Transverse colon (tissue), 4 donors: ENCODE data around the gene CLDN4. TPM values are rescaled to one million over a fixed set of nuclear protein-coding genes. Genes with fewer than 3 reads are reported as not detected.

Source experiments
- DNase-seq: peaks from one replicate; pipeline ENCODE4 v3.0.0-alpha.2; 2019
- H3K27ac ChIP-seq, 4 donors: fragments of 200-600 bp; sonication (generic); 2 replicates each; pipeline ENCODE4 v1.5.1; 2016 to 2018; ENCODE audit warnings: inconsistent platforms in 4 of 4
- H3K27me3 ChIP-seq: fragments of 200-600 bp; sonication (generic); 2 replicates; pipeline ENCODE4 v1.5.1; 2017; ENCODE audit warnings: inconsistent platforms
- H3K36me3 ChIP-seq, 4 donors: fragments of 200-600 bp; sonication (generic); 2 replicates each; pipeline ENCODE4 v1.5.1; 2017 to 2019; ENCODE audit warnings: inconsistent platforms in 4 of 4
- H3K4me1 ChIP-seq, 4 donors: fragments of 200-600 bp; sonication (generic); 2 replicates each; pipeline ENCODE4 v1.5.1; 2017 to 2020; ENCODE audit warnings: inconsistent platforms in 4 of 4
- H3K4me3 ChIP-seq, 4 donors: fragments of 200-600 bp; sonication (generic); 1 replicate in 1 of 4; 2 replicates in 3 of 4; pipeline versions ENCODE4 v1.5.1 to v1.6.1; 2017 to 2019; ENCODE audit warnings: inconsistent platforms in 4 of 4
- H3K9me3 ChIP-seq, 2 donors: fragments of 200-600 bp; sonication (generic); 2 replicates each; pipeline ENCODE4 v1.5.1; 2017 to 2019; ENCODE audit warnings: inconsistent platforms in 2 of 2
- CTCF ChIP-seq, 5 experiments: fragments of 200-600 bp in 3 of 5; fragments of 450-650 bp in 2 of 5; sonication (generic) in 3 of 5; IDR thresholded peaks; 1 replicate in 2 of 5; 2 replicates in 3 of 5; pipeline ENCODE4 v1.5.1; 2016 to 2017; ENCODE audit warnings: antibody characterized with exemption in 5 of 5, inconsistent platforms in 3 of 5, mild to moderate bottlenecking in 2 of 5, moderate library complexity in 1 of 5
- EP300 ChIP-seq: sonication (generic); formaldehyde crosslinking; IDR thresholded peaks from one replicate; pipeline ENCODE4 v1.6.1; 2017; ENCODE audit warnings: antibody characterized with exemption, low read depth
- POLR2A ChIP-seq: fragments of 450-650 bp; IDR thresholded peaks from one replicate; pipeline ENCODE4 v1.6.1; 2016; ENCODE audit warnings: antibody characterized with exemption, mild to moderate bottlenecking, moderate library complexity
- POLR2AphosphoS5 ChIP-seq, 3 donors: sonication (generic); formaldehyde crosslinking; IDR thresholded peaks; one replicate each; pipeline ENCODE4 v1.6.1; 2016; ENCODE audit warnings: antibody characterized with exemption in 3 of 3
- WGBS, 2 donors: methylation state at CpG; one replicate each; pipeline ENCODE4 v1.1.5; 2018; ENCODE audit warnings: low coverage in 1 of 2; 5-methylcytosine and 5-hydroxymethylcytosine counted together
- in situ Hi-C, 4 donors: fragments of 200-750 bp; cut with MboI; loops; one replicate each; pipeline versions ENCODE4 v1.15.0 to v1.15.1; 2017; ENCODE audit warnings: low sequenced_read_pairs in 3 of 4, low pct_ligation_motif_present in 1 of 4, low pct_unique_long_range_greater_than_20kb in 1 of 4
- intact Hi-C: fragments of 100-400 bp; cut with DNase I; formaldehyde crosslinking; loops from one replicate; pipeline ENCODE4 v1.15.1; 2023; ENCODE audit warnings: low total_unique reads
- total RNA-seq, 4 donors: library from RNA; depleted of rRNA; stranded (reverse); fragments of >200 nt; gene quantifications; one replicate each; pipeline ENCODE4 v1.1.0, GENCODE V29; 2016

Gene CLDN4
- total RNA-seq, 4 donors from 2014 or later: 555 to 1,122 (median 815) TPM

- no peaks in the 10 kb centered on the region for H3K27me3 ChIP-seq
- DNase-seq: no peak
- intact Hi-C loops: no loop called here
- no peak within 1 kb of the TSS for H3K4me3 ChIP-seq
- H3K9me3 ChIP-seq: no peaks in the 10 kb centered on the region
- H3K4me1 ChIP-seq: peaks cover 0 to 3% (median 2%) of the 10 kb centered on the region in 4 donors
- 79 to 96% methylated on average over 4 to 11 of the region's 11 CpGs for WGBS, 2 donors
- TF ChIP-seq EP300 (no peak), CTCF (IDR thresholded peaks at IDR 0.05) (no peak), POLR2AphosphoS5 (IDR thresholded peaks at IDR 0.05) (no peak), POLR2A (no peak)
- H3K27ac ChIP-seq: no peak within 1 kb of the TSS
- in situ Hi-C loops: loop anchor here in 2 of 4 donors (25.0 kb wide), 1 partner anchor 224 kb away; no protein-coding TSS in a partner anchor
- no peaks in the 10 kb centered on the region for H3K36me3 ChIP-seq
These were observed 30.1 kb downstream of the CLDN4 start, which contains the start of gene TMEM270 for GRCh38 chr7:73860859-73861258. Gene TMEM270, plus strand, starts transcription at chr7:73861159. Its CDS starts 36 bp downstream, at chr7:73861195.

- Histone ChIP-seq H3K4me3 (no peak overlapping the region), H3K27me3 (no peaks in the 10 kb centered on the region), H3K27ac (no peak overlapping the region), H3K9me3 (no peaks in the 10 kb centered on the region), H3K4me1 (no peaks in the 10 kb centered on the region), H3K36me3 (no peaks in the 10 kb centered on the region)
- WGBS, 2 donors: 91 to 100% methylated on average over 2 to 12 of the region's 12 CpGs
- in situ Hi-C loops (loop anchor here in 2 of 4 donors (25.0 kb wide), 1 partner anchor 224 kb away; no protein-coding TSS in a partner anchor), intact Hi-C loops (no loop called here)
- no peak for DNase-seq
- TF ChIP-seq POLR2AphosphoS5 (IDR thresholded peaks at IDR 0.05): no peak
- TF ChIP-seq EP300: no peak
These were observed 30.5 kb downstream of the CLDN4 start for GRCh38 chr7:73861305-73861704.

GRCh38 chr7:73864981-73865711, 34.4 kb downstream of the CLDN4 start:
- Histone ChIP-seq H3K36me3 (no peaks in the 10 kb centered on the region), H3K27me3 (no peaks in the 10 kb centered on the region), H3K4me3 (no peak overlapping the region), H3K4me1 (peaks cover 3 to 12% (median 6%) of the 10 kb centered on the region in 4 donors), H3K9me3 (no peaks in the 10 kb centered on the region), H3K27ac (no peak overlapping the region)
- intact Hi-C loops: loop anchor here (5.0 kb wide), 1 partner anchor 157 kb away; no protein-coding TSS in a partner anchor
- TF ChIP-seq CTCF (IDR thresholded peaks at IDR 0.05): no peak
- no peak for TF ChIP-seq POLR2AphosphoS5 (IDR thresholded peaks at IDR 0.05)
- TF ChIP-seq POLR2A: no peak
- TF ChIP-seq EP300: no peak
- no peak for DNase-seq
- 71% methylated on average over 6 of the region's 8 CpGs; no CpG with 5 or more reads in 1 of the 2 donors for WGBS, 2 donors
- in situ Hi-C loops: loop anchor here in 2 of 4 donors (25.0 kb wide), 1 partner anchor 228 kb away; no protein-coding TSS in a partner anchor

- peak; percentile 37 for DNase-seq
- 67% methylated on average over 6 of the region's 6 CpGs; no CpG with 5 or more reads in 1 of the 2 donors for WGBS, 2 donors
- in situ Hi-C loops: loop anchor here in 2 of 4 donors (25.0 kb wide), 1 partner anchor 229 kb away; no protein-coding TSS in a partner anchor
These were observed 35.1 kb downstream of the CLDN4 start for GRCh38 chr7:73865738-73866445.

More at GRCh38 chr7:73865738-73866445, 35.1 kb downstream of the CLDN4 start:
- H3K9me3 ChIP-seq: no peaks in the 10 kb centered on the region
- H3K27ac ChIP-seq: no peak overlapping the region
- H3K4me3 ChIP-seq: no peak overlapping the region
- peak; percentile 41 to 61 (median 58) for TF ChIP-seq CTCF (IDR thresholded peaks at IDR 0.05)
- TF ChIP-seq POLR2AphosphoS5 (IDR thresholded peaks at IDR 0.05): no peak
- H3K4me1 ChIP-seq: peaks cover 3 to 16% (median 7%) of the 10 kb centered on the region in 4 donors
- intact Hi-C loops: loop anchor here (5.0 kb wide), 1 partner anchor 156 kb away; no protein-coding TSS in a partner anchor
- H3K36me3 ChIP-seq: no peaks in the 10 kb centered on the region
- no peaks in the 10 kb centered on the region for H3K27me3 ChIP-seq
